Esophagus squamous epithelium (tissue), 4 donors: ENCODE data around the gene IMMP2L.

ENCODE experiments used
- CTCF ChIP-seq, 6 experiments: fragments of 450-650 bp in 4 of 6; fragments of 200-600 bp in 2 of 6; sonication (generic) in 2 of 6; IDR thresholded peaks; one replicate each; pipeline ENCODE4 v1.5.1; 2016 to 2019; ENCODE audit warnings: antibody characterized with exemption in 6 of 6, mild to moderate bottlenecking in 4 of 6, moderate library complexity in 4 of 6
- POLR2A ChIP-seq, 4 donors: fragments of 450-650 bp; IDR thresholded peaks; one replicate each; pipeline ENCODE4 v1.6.1; 2017; ENCODE audit warnings: antibody characterized with exemption in 4 of 4, mild to moderate bottlenecking in 4 of 4, moderate library complexity in 3 of 4

GRCh38 chr7:110943701-110944345 is 618.5 kb downstream of the IMMP2L start:
- TF ChIP-seq POLR2A (IDR thresholded peaks at IDR 0.05): no peak
- TF ChIP-seq CTCF (IDR thresholded peaks at IDR 0.05): no peak
